Spinal cord (tissue), 10 donors: Measurements from ENCODE around the gene SPATA21. TPM values are rescaled to one million over a fixed set of nuclear protein-coding genes. Genes with fewer than 3 reads are reported as not detected.

Experiments
- DNase-seq, 6 donors: peaks; one replicate each; pipeline versions ENCODE4 v3.0.0 to v3.0.0-alpha.2; 2013 to 2015; ENCODE audit warnings: low spot score in 6 of 6, low read depth in 4 of 6
- H3K27ac ChIP-seq: one replicate; pipeline ENCODE4 v1.5.1; 2013; ENCODE audit warnings: low read depth, low read length, control low read depth
- H3K27me3 ChIP-seq: one replicate; pipeline ENCODE4 v1.6.1; 2013; ENCODE audit warnings: low read length; ENCODE audit not compliant: control insufficient read depth, insufficient read depth
- H3K36me3 ChIP-seq: one replicate; pipeline ENCODE4 v1.6.1; 2013; ENCODE audit warnings: low read length; ENCODE audit not compliant: control insufficient read depth, insufficient read depth
- H3K4me1 ChIP-seq: one replicate; pipeline ENCODE4 v1.6.1; 2013; ENCODE audit warnings: low read length; ENCODE audit not compliant: control insufficient read depth, insufficient read depth
- H3K4me3 ChIP-seq: one replicate; pipeline ENCODE4 v1.5.1; 2013; ENCODE audit warnings: low read depth, low read length, control low read depth
- H3K9me3 ChIP-seq: one replicate; pipeline ENCODE4 v1.6.1; 2013; ENCODE audit warnings: low read length; ENCODE audit not compliant: control insufficient read depth, insufficient read depth
- WGBS: methylation state at CpG from one replicate; pipeline ENCODE4 v1.1.5; 2013; ENCODE audit warnings: missing lambda C conversion rate; ENCODE audit not compliant: insufficient coverage; 5-methylcytosine and 5-hydroxymethylcytosine counted together
- polyA plus RNA-seq, 2 donors: library from polyadenylated mRNA; unstranded; fragments of 120-200 nt; gene quantifications; one replicate each; pipeline ENCODE4 v1.2.1, GENCODE V29; 2013; ENCODE audit not compliant: insufficient read length in 2 of 2
- total RNA-seq, 2 donors: library from RNA; depleted of rRNA in 1 of 2; stranded (reverse); fragments of 120-200 nt in 1 of 2; fragments of >200 nt in 1 of 2; gene quantifications; one replicate each; pipeline versions ENCODE4 v1.2.3 to v1.2.4, GENCODE V29; 2013 to 2014
- donor health status: healthy.

The SPATA21 gene
- total and polyA plus RNA-seq, 4 donors = 0.17 to 0.59 TPM; not detected in 2

- H3K36me3 ChIP-seq = peaks cover 3% of the 10 kb centered on the region
- H3K27me3 ChIP-seq = no peaks in the 10 kb centered on the region
- H3K9me3 ChIP-seq = no peaks in the 10 kb centered on the region
- DNase-seq = no peak
- H3K27ac ChIP-seq = no peak overlapping the region
- 94% methylated on average over 4 of the region's 7 CpGs for WGBS
- H3K4me1 ChIP-seq = peaks cover 31% of the 10 kb centered on the region
- H3K4me3 ChIP-seq = no peak overlapping the region
Observed at GRCh38 chr1:16378443-16378842, 58.8 kb downstream of the SPATA21 start.

- H3K4me1 ChIP-seq = peaks cover 33% of the 10 kb centered on the region
- H3K27ac ChIP-seq = peak overlapping the region; percentile 25
- H3K9me3 ChIP-seq = no peaks in the 10 kb centered on the region
Observed at GRCh38 chr1:16376971-16377370, 60.3 kb downstream of the SPATA21 start.

GRCh38 chr1:16375521-16376340 is 61.5 kb downstream of the SPATA21 start:
- Histone ChIP-seq H3K9me3 (no peaks in the 10 kb centered on the region), H3K4me1 (peaks cover 33% of the 10 kb centered on the region), H3K27ac (peak overlapping the region; percentile 17), H3K27me3 (no peaks in the 10 kb centered on the region), H3K36me3 (peaks cover 3% of the 10 kb centered on the region), H3K4me3 (no peak overlapping the region)
- 82% methylated on average over 4 of the region's 15 CpGs for WGBS
- no peak for DNase-seq

More at GRCh38 chr1:16376971-16377370, 60.3 kb downstream of the SPATA21 start:
- no peak for DNase-seq
- H3K4me3 ChIP-seq = no peak overlapping the region
- no peaks in the 10 kb centered on the region for H3K27me3 ChIP-seq
- H3K36me3 ChIP-seq = peaks cover 3% of the 10 kb centered on the region
- WGBS = 79% methylated on average over 2 of the region's 4 CpGs

- no CpG with 5 or more reads among the region's 3 CpGs for WGBS
- H3K4me1 ChIP-seq = peaks cover 38% of the 10 kb centered on the region
- DNase-seq = peak in 3 of 6 donors; percentile 31 to 55 (median 49)
- H3K4me3 ChIP-seq = no peak overlapping the region
- H3K27me3 ChIP-seq = no peaks in the 10 kb centered on the region
- H3K9me3 ChIP-seq = no peaks in the 10 kb centered on the region
- no peaks in the 10 kb centered on the region for H3K36me3 ChIP-seq
- H3K27ac ChIP-seq = peak overlapping the region; percentile 61
Observed at GRCh38 chr1:16374266-16374665, 63.0 kb downstream of the SPATA21 start.

GRCh38 chr1:16372535-16373285 is 64.5 kb downstream of the SPATA21 start:
- Histone ChIP-seq H3K36me3 (no peaks in the 10 kb centered on the region), H3K4me3 (no peak overlapping the region), H3K9me3 (no peaks in the 10 kb centered on the region), H3K4me1 (peaks cover 40% of the 10 kb centered on the region), H3K27me3 (no peaks in the 10 kb centered on the region), H3K27ac (no peak overlapping the region)
- no peak for DNase-seq
- WGBS = 97% methylated on average over 3 of the region's 3 CpGs

GRCh38 chr1:16371725-16372124 is 65.5 kb downstream of the SPATA21 start:
- no peaks in the 10 kb centered on the region for H3K36me3 ChIP-seq
- H3K27me3 ChIP-seq = no peaks in the 10 kb centered on the region
- H3K4me1 ChIP-seq = peaks cover 33% of the 10 kb centered on the region
- no peaks in the 10 kb centered on the region for H3K9me3 ChIP-seq
- WGBS = 92% methylated on average over 4 of the region's 5 CpGs
- no peak overlapping the region for H3K4me3 ChIP-seq
- H3K27ac ChIP-seq = no peak overlapping the region
- DNase-seq = no peak

GRCh38 chr1:16369821-16370220 is 67.4 kb downstream of the SPATA21 start:
- no peaks in the 10 kb centered on the region for H3K36me3 ChIP-seq
- peaks cover 21% of the 10 kb centered on the region for H3K4me1 ChIP-seq
- no peaks in the 10 kb centered on the region for H3K9me3 ChIP-seq
- H3K27ac ChIP-seq = no peak overlapping the region
- H3K4me3 ChIP-seq = no peak overlapping the region
- no peaks in the 10 kb centered on the region for H3K27me3 ChIP-seq
- DNase-seq = no peak
- no CpG with 5 or more reads among the region's 4 CpGs for WGBS

- peaks cover 6% of the 10 kb centered on the region for H3K4me1 ChIP-seq
- DNase-seq = peak in 1 of 6 donors; percentile 36
- 0% methylated on average over 16 of the region's 24 CpGs for WGBS
Observed at GRCh38 chr1:16367968-16368890, 69.0 kb downstream of the SPATA21 start.

More at GRCh38 chr1:16367968-16368890, 69.0 kb downstream of the SPATA21 start:
- no peaks in the 10 kb centered on the region for H3K9me3 ChIP-seq
- peak overlapping the region; percentile 86 for H3K4me3 ChIP-seq
- no peaks in the 10 kb centered on the region for H3K36me3 ChIP-seq
- H3K27me3 ChIP-seq = no peaks in the 10 kb centered on the region
- peak overlapping the region; percentile 99 for H3K27ac ChIP-seq
